Measurements from ENCODE around the gene MAPT. TPM values are rescaled to one million over a fixed set of nuclear protein-coding genes. Genes with fewer than 3 reads are reported as not detected.

The MAPT gene
- total and polyA plus RNA-seq, 4 donors, result 0.27 to 3.8 (median 1.8) TPM

DNA sequence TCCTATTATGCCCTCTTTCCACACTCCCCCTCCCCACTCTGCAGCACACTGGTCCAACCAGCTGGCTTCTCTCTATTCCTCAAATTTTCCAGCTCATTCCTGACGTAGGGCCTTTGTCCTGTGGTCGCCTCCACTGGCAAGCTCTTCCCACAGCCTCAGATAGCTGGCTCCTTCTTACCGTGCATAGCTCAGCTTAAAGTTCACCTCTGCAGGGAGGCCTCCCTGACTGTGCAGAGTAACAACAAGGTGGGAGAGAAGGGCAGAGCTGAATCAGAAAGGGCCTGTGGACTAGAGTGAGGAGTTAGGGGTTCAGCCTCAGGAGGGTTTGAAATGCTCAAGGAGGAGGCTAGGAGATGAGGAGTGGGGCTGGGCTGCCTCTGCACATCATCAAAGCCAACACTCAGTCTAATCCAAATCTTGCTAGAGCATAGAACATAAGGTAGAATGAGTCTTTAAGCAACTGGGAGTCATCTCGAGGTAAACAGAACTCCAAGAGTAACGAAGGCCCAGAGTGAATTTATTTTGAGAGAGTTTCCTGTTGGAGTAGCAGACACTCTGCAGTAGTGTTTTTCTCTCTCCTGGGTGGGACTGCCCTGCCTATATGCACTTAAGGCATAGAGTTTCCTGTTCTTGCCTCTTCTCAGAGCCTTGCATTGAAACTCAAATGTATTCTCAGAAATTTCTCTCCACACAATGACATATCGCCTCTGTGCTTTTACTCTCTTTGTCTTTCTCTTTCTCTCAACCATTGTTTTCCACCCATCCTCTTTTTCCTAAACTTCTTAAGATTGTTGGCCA is 30.3 kb upstream of the MAPT start:
- Histone ChIP-seq H3K4me3 (no peak overlapping the region), H3K36me3 (ENCODE audit: control insufficient read depth in 4 of 4, insufficient read depth in 4 of 4, low read length in 4 of 4) (no peaks in the 10 kb centered on the region), H3K27me3 (ENCODE audit: control insufficient read depth in 3 of 3, insufficient read depth in 3 of 3, low read length in 2 of 3) (peaks cover 4 to 9% (median 5%) of the 10 kb centered on the region in 3 donors), H3K4me1 (ENCODE audit: control insufficient read depth in 5 of 5, insufficient read depth in 5 of 5, low read length in 5 of 5) (no peaks in the 10 kb centered on the region), H3K27ac (ENCODE audit: low read depth in 1 of 2, low read length in 1 of 2) (no peak overlapping the region), H3K9ac (ENCODE audit: insufficient read depth in 1 of 2, low read length in 2 of 2) (no peak overlapping the region), H3K9me3 (ENCODE audit: control insufficient read depth in 4 of 4, insufficient read depth in 3 of 4, low read length in 3 of 4) (peaks cover 0 to 2% (median 0%) of the 10 kb centered on the region in 4 donors)
- DNase-seq (no peak), ATAC-seq (ENCODE audit: insufficient read depth, low FRiP score) (no peak)
- 56% methylated on average over 6 of the region's 6 CpGs for WGBS, 2 donors
- TF ChIP-seq, protein P1, sequence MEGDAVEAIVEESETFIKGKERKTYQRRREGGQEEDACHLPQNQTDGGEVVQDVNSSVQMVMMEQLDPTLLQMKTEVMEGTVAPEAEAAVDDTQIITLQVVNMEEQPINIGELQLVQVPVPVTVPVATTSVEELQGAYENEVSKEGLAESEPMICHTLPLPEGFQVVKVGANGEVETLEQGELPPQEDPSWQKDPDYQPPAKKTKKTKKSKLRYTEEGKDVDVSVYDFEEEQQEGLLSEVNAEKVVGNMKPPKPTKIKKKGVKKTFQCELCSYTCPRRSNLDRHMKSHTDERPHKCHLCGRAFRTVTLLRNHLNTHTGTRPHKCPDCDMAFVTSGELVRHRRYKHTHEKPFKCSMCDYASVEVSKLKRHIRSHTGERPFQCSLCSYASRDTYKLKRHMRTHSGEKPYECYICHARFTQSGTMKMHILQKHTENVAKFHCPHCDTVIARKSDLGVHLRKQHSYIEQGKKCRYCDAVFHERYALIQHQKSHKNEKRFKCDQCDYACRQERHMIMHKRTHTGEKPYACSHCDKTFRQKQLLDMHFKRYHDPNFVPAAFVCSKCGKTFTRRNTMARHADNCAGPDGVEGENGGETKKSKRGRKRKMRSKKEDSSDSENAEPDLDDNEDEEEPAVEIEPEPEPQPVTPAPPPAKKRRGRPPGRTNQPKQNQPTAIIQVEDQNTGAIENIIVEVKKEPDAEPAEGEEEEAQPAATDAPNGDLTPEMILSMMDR (IDR thresholded peaks at IDR 0.05; ENCODE audit: control extremely low read depth, extremely low read depth), result no peak

DNA sequence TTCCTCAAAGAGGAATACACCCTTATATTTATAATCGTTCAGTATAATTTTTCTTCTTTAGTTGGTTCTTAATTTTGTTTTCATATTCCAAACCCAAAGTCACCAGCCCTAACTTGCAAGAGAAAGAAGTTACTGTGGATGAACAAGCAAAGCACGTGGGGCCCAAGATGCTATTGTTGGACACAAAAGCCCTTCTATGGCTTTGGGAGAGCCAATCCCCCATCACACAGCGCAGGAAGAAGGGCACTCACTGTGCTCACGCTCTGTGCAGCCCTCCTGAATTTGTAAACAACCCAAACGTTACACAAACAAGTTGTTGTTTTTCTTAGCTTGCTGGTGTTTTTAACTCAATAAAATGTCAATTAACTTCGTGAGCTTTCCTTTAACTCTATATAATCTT is 27.2 kb upstream of the MAPT start:
- H3K27ac ChIP-seq (ENCODE audit: low read depth in 1 of 2, low read length in 1 of 2), result no peak overlapping the region
- H3K9ac ChIP-seq (ENCODE audit: insufficient read depth in 1 of 2, low read length in 2 of 2), result no peak overlapping the region
- H3K36me3 ChIP-seq (ENCODE audit: control insufficient read depth in 4 of 4, insufficient read depth in 4 of 4, low read length in 4 of 4), result no peaks in the 10 kb centered on the region
- ATAC-seq (ENCODE audit: insufficient read depth, low FRiP score), result no peak
- WGBS, 2 donors, result 81 to 88% methylated on average over 6 of the region's 6 CpGs
- no peak overlapping the region for H3K4me3 ChIP-seq
- DNase-seq, result no peak
- H3K4me1 ChIP-seq (ENCODE audit: control insufficient read depth in 5 of 5, insufficient read depth in 5 of 5, low read length in 5 of 5), result no peaks in the 10 kb centered on the region
- H3K9me3 ChIP-seq (ENCODE audit: control insufficient read depth in 4 of 4, insufficient read depth in 3 of 4, low read length in 3 of 4), result no peaks in the 10 kb centered on the region
- H3K27me3 ChIP-seq (ENCODE audit: control insufficient read depth in 3 of 3, insufficient read depth in 3 of 3, low read length in 2 of 3), result peaks cover 4 to 6% (median 5%) of the 10 kb centered on the region in 3 donors
- TF ChIP-seq, protein P1 (IDR thresholded peaks at IDR 0.05; ENCODE audit: control extremely low read depth, extremely low read depth), result no peak

GRCh38 chr17:45867702-45868101 is 26.7 kb upstream of the MAPT start:
- no peak for ATAC-seq (ENCODE audit: insufficient read depth, low FRiP score)
- Histone ChIP-seq H3K9ac (ENCODE audit: insufficient read depth in 1 of 2, low read length in 2 of 2) (no peak overlapping the region), H3K4me1 (ENCODE audit: control insufficient read depth in 5 of 5, insufficient read depth in 5 of 5, low read length in 5 of 5) (no peaks in the 10 kb centered on the region), H3K27ac (ENCODE audit: low read depth in 1 of 2, low read length in 1 of 2) (no peak overlapping the region), H3K4me3 (no peak overlapping the region), H3K27me3 (ENCODE audit: control insufficient read depth in 3 of 3, insufficient read depth in 3 of 3, low read length in 2 of 3) (peaks cover 4 to 6% (median 5%) of the 10 kb centered on the region in 3 donors), H3K9me3 (ENCODE audit: control insufficient read depth in 4 of 4, insufficient read depth in 3 of 4, low read length in 3 of 4) (no peaks in the 10 kb centered on the region), H3K36me3 (ENCODE audit: control insufficient read depth in 4 of 4, insufficient read depth in 4 of 4, low read length in 4 of 4) (no peaks in the 10 kb centered on the region)
- DNase-seq, result no peak
- WGBS, 2 donors, result 62 to 72% methylated on average over 8 of the region's 8 CpGs
- TF ChIP-seq, protein P1 (IDR thresholded peaks at IDR 0.05; ENCODE audit: control extremely low read depth, extremely low read depth), result no peak

Measured in lung (tissue), 12 donors.